Smooth muscle cell (in vitro differentiated cells): ENCODE data around the gene CCL19. TPM values are rescaled to one million over a fixed set of nuclear protein-coding genes. Genes with fewer than 3 reads are reported as not detected.

Experiments used
- DNase-seq: peaks from one replicate; lab custom pipeline; 2025; ENCODE audit not compliant: unreplicated experiment; lab: John Stamatoyannopoulos, UW
- H2AFZ ChIP-seq: fragments of 200-600 bp; sonication (generic); 2 replicates; pipeline ENCODE4 v1.6.0; 2016; ENCODE audit warnings: antibody characterized with exemption, low read depth, mild to moderate bottlenecking
- H3F3A ChIP-seq: fragments of 200-600 bp; sonication (generic); 2 replicates; pipeline ENCODE4 v1.6.0; 2017; ENCODE audit warnings: antibody characterized with exemption, low read depth
- H3K27ac ChIP-seq: fragments of 200-600 bp; sonication (generic); 2 replicates; pipeline ENCODE4 v1.5.1; 2016; ENCODE audit warnings: low read depth, mild to moderate bottlenecking
- H3K27me3 ChIP-seq: fragments of 200-600 bp; sonication (generic); 2 replicates; pipeline ENCODE4 v1.6.1; 2016; ENCODE audit warnings: low read depth, mild to moderate bottlenecking
- H3K36me3 ChIP-seq: fragments of 200-600 bp; sonication (generic); 2 replicates; pipeline ENCODE4 v1.5.1; 2016; ENCODE audit warnings: low read depth
- H3K4me1 ChIP-seq: fragments of 200-600 bp; sonication (generic); 2 replicates; pipeline ENCODE4 v1.5.1; 2016; ENCODE audit warnings: low read depth
- H3K4me2 ChIP-seq: fragments of 200-600 bp; sonication (generic); 2 replicates; pipeline ENCODE4 v1.6.0; 2016; ENCODE audit warnings: mild to moderate bottlenecking
- H3K4me3 ChIP-seq: fragments of 200-600 bp; sonication (generic); 2 replicates; pipeline ENCODE4 v1.5.1; 2016; ENCODE audit warnings: mild to moderate bottlenecking
- H3K79me2 ChIP-seq: fragments of 200-600 bp; sonication (generic); 2 replicates; pipeline ENCODE4 v1.6.0; 2016; ENCODE audit warnings: low read depth, mild to moderate bottlenecking
- H3K9ac ChIP-seq: fragments of 200-600 bp; sonication (generic); 2 replicates; pipeline ENCODE4 v1.6.0; 2016; ENCODE audit warnings: low read depth
- H3K9me3 ChIP-seq: fragments of 200-600 bp; sonication (generic); replicated peaks from 2 replicates; pipeline ENCODE4 v1.5.1; 2016; ENCODE audit warnings: low read depth
- H4K20me1 ChIP-seq: fragments of 200-600 bp; sonication (generic); 2 replicates; pipeline ENCODE4 v1.6.0; 2016; ENCODE audit warnings: low read depth
- WGBS: methylation state at CpG from one replicate; pipeline ENCODE4 v1.1.7; 2016; ENCODE audit warnings: low lambda C conversion rate; 5-methylcytosine and 5-hydroxymethylcytosine counted together
- polyA plus RNA-seq: library from polyadenylated mRNA; unstranded; fragments of >200 nt; fragmentation: Nextera tagmentation; extraction: Ambion mirVana; gene quantifications from 2 replicates; pipeline ENCODE4 v1.2.1, GENCODE V29; 2016
- total RNA-seq: library from RNA; depleted of rRNA; stranded (reverse); fragments of >200 nt; gene quantifications from 2 replicates; pipeline ENCODE4 v1.2.3, GENCODE V29; 2014
- TF ChIP-seq, protein P1 (sequence below): fragments of 200-600 bp; sonication (generic); IDR thresholded peaks from 2 replicates; pipeline ENCODE4 v1.5.1; 2017; ENCODE audit warnings: borderline replicate concordance, mild to moderate bottlenecking, antibody characterized with exemption; ENCODE audit not compliant: insufficient read depth, poor library complexity, severe bottlenecking

The CCL19 gene
- total and polyA plus RNA-seq, 2 experiments from 2014 or later, result not detected

DNA sequence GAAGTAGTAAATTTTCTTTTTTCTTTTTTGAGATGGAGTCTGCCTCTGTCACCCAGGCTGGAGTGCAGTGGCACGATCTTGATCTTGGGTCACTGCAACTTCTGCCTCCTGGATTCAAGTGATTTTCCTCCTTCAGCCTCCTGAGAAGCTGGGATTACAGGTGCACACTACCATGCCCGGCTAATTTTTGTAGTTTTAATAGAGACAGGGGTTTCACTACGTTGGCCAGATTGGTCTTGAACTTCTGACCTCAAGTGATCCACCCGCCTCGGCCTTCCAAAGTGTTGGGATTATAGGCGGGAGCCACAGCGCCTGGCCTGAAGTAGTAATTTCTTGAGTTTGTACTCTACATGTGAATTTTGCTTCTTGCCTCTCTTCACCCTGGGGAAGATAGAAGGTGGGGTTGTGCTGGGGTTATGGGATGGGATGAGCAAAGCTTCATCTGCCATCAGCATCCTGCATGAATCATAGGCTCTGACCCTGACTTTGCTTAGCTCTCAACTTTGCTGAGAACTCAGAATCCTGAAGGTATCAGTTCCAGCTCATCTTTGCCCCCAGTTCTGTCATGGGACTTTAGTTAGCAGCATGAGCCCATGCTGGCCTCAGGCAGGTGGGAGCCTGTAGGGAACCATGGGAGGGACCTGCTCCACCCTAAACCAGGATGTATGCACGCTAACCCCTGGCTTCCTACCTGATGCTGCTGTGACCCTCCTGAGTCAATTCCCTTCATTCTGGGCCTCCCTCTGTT is 28.1 kb upstream of the CCL19 start:
- no peaks in the 10 kb centered on the region for H3K36me3 ChIP-seq
- H3K9ac ChIP-seq, result no peak overlapping the region
- H2AFZ ChIP-seq, result no peak overlapping the region
- no peaks in the 10 kb centered on the region for H3K79me2 ChIP-seq
- no peak for DNase-seq
- no peaks in the 10 kb centered on the region for H4K20me1 ChIP-seq
- TF ChIP-seq, protein P1, sequence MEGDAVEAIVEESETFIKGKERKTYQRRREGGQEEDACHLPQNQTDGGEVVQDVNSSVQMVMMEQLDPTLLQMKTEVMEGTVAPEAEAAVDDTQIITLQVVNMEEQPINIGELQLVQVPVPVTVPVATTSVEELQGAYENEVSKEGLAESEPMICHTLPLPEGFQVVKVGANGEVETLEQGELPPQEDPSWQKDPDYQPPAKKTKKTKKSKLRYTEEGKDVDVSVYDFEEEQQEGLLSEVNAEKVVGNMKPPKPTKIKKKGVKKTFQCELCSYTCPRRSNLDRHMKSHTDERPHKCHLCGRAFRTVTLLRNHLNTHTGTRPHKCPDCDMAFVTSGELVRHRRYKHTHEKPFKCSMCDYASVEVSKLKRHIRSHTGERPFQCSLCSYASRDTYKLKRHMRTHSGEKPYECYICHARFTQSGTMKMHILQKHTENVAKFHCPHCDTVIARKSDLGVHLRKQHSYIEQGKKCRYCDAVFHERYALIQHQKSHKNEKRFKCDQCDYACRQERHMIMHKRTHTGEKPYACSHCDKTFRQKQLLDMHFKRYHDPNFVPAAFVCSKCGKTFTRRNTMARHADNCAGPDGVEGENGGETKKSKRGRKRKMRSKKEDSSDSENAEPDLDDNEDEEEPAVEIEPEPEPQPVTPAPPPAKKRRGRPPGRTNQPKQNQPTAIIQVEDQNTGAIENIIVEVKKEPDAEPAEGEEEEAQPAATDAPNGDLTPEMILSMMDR, result no peak
- no peaks in the 10 kb centered on the region for H3K4me1 ChIP-seq
- no peak overlapping the region for H3K27ac ChIP-seq
- WGBS, result 87% methylated on average over 8 of the region's 8 CpGs
- H3K4me2 ChIP-seq, result no peak overlapping the region
- no peak overlapping the region for H3K4me3 ChIP-seq
- no peaks in the 10 kb centered on the region for H3F3A ChIP-seq
- H3K9me3 ChIP-seq, result no peaks in the 10 kb centered on the region
- H3K27me3 ChIP-seq, result no peaks in the 10 kb centered on the region

DNA sequence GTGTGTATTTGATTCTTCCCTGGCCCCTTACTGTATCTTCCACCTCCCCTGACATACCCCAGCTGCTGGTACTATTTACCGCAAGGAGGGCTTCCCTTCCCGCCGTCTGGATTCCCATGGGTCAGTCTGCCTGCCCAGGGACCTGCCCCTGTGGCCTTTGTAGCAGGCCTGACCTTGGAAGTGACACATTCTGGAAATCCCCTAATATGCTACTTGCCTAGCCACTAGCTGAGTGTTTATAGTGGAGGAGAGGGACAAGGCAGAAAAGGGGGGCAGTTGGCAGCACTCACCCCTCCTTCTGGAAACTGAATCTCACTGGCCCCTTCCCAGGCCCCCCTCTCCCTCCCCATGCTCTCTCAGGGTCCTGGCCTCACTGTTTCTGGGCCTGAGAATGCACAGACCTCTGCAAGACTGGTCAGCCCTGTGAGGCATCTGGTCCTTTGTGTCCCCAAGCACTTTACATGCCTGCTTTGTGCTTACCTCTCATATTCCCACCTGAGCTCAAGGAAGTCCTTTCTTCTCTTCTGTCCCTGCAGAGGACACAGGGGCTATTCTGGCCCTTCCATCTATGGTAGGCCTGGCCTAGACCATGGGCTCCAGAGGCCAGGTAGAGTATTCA is 27.0 kb upstream of the CCL19 start:
- no peak for DNase-seq
- no peaks in the 10 kb centered on the region for H3K79me2 ChIP-seq
- TF ChIP-seq, protein P1, result no peak
- no peaks in the 10 kb centered on the region for H3K9me3 ChIP-seq
- 77% methylated on average over 3 of the region's 3 CpGs for WGBS
- H3K27ac ChIP-seq, result no peak overlapping the region
- H3K9ac ChIP-seq, result no peak overlapping the region
- no peaks in the 10 kb centered on the region for H4K20me1 ChIP-seq
- no peak overlapping the region for H2AFZ ChIP-seq
- H3K4me1 ChIP-seq, result no peaks in the 10 kb centered on the region
- H3K27me3 ChIP-seq, result peaks cover 7% of the 10 kb centered on the region
- no peaks in the 10 kb centered on the region for H3K36me3 ChIP-seq
- H3K4me3 ChIP-seq, result no peak overlapping the region
- no peaks in the 10 kb centered on the region for H3F3A ChIP-seq
- H3K4me2 ChIP-seq, result no peak overlapping the region

GRCh38 chr9:34716711-34717110 is 25.6 kb upstream of the CCL19 start:
- no peaks in the 10 kb centered on the region for H3K4me1 ChIP-seq
- no peak overlapping the region for H3K9ac ChIP-seq
- H3F3A ChIP-seq, result no peaks in the 10 kb centered on the region
- H2AFZ ChIP-seq, result no peak overlapping the region
- H3K9me3 ChIP-seq, result no peaks in the 10 kb centered on the region
- 74% methylated on average over 4 of the region's 4 CpGs for WGBS
- H3K4me2 ChIP-seq, result no peak overlapping the region
- no peak overlapping the region for H3K27ac ChIP-seq
- H3K27me3 ChIP-seq, result peaks cover 10% of the 10 kb centered on the region
- no peaks in the 10 kb centered on the region for H4K20me1 ChIP-seq
- H3K79me2 ChIP-seq, result no peaks in the 10 kb centered on the region
- TF ChIP-seq, protein P1, result no peak
- no peaks in the 10 kb centered on the region for H3K36me3 ChIP-seq
- no peak for DNase-seq
- no peak overlapping the region for H3K4me3 ChIP-seq
